ENCODE measurements around the gene CCK.

DNA sequence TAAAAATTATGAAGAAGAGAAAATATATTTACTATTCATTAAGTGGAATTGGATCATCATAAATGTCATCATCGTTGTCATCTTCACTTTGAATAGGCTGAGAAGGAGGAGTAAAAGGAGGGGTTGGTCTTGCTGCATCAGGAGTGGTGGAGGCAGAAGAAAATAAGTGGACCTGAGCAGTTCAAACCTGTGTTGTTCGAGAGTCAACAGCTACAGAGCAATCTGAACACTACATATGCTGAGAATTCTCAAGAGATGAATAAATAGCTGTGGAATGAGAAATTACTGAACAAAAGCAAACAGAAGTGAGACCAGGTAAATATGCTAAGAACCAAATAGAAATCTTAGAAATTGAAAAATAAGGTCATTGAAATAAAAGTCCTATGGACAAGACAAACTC, 32.3 kb upstream of the CCK start:
- TF ChIP-seq CTCF (IDR thresholded peaks at IDR 0.05; ENCODE audit: low read depth, low read length, missing input control), result no peak
- TF ChIP-seq NR2F2 (IDR thresholded peaks at IDR 0.05), result no peak
- TF ChIP-seq JUND (IDR thresholded peaks at IDR 0.05), result no peak
- TF ChIP-seq REST (IDR thresholded peaks at IDR 0.05), result no peak
- no peak for TF ChIP-seq RAD21 (IDR thresholded peaks at IDR 0.05)
- no peak for TF ChIP-seq TAF1 (conservative IDR thresholded peaks at IDR 0.05)
- no peak for TF ChIP-seq FOXA1 (IDR thresholded peaks at IDR 0.05)
- TF ChIP-seq RXRA (IDR thresholded peaks at IDR 0.05), result no peak
- no peak for TF ChIP-seq EGR1 (IDR thresholded peaks at IDR 0.05; ENCODE audit: low read depth in 2 of 2)
- no peak for TF ChIP-seq SP1 (IDR thresholded peaks at IDR 0.05)
- TF ChIP-seq HNF4A (conservative IDR thresholded peaks at IDR 0.05), result no peak
- no peak for TF ChIP-seq YY1 (IDR thresholded peaks at IDR 0.05)
- TF ChIP-seq GABPA (IDR thresholded peaks at IDR 0.05 in 1 of 2, conservative IDR thresholded peaks at IDR 0.05 in 1 of 2), result no peak
